Mesenteric fat pad (tissue), 1 donor: Measurements from ENCODE around the gene CPT2. TPM values are rescaled to one million over a fixed set of nuclear protein-coding genes. Genes with fewer than 3 reads are reported as not detected.

Experiments
- DNase-seq: peaks from one replicate; pipeline ENCODE4 v3.0.0-alpha.2; 2020; ENCODE audit warnings: low spot score
- long read RNA-seq: library from polyadenylated mRNA; unstranded; transcript quantifications from one replicate; pipeline ENCODE4 v2.0.0, GENCODE V29; 2020
- total RNA-seq: library from RNA; stranded (reverse); fragmentation: NEBNext Ultra II Directional; extraction: Animal tissue kit (Norgen Biotek cat#: 25700); gene quantifications from one replicate; pipeline ENCODE4 v1.2.1, GENCODE V29; 2021
- donor health status: DM: yes; HTN: yes; CAD: no.

CPT2 gene
- 17.5 TPM for total RNA-seq
- long read RNA-seq, transcript CPT2-201 (5 exons, 3,094 nt): major isoform, 51 of 63 reads
- long read RNA-seq, partial matches to known transcripts: 8 of 63 reads
- long read RNA-seq, other reads (novel, unspliced or antisense): 0 of 63 reads

DNA sequence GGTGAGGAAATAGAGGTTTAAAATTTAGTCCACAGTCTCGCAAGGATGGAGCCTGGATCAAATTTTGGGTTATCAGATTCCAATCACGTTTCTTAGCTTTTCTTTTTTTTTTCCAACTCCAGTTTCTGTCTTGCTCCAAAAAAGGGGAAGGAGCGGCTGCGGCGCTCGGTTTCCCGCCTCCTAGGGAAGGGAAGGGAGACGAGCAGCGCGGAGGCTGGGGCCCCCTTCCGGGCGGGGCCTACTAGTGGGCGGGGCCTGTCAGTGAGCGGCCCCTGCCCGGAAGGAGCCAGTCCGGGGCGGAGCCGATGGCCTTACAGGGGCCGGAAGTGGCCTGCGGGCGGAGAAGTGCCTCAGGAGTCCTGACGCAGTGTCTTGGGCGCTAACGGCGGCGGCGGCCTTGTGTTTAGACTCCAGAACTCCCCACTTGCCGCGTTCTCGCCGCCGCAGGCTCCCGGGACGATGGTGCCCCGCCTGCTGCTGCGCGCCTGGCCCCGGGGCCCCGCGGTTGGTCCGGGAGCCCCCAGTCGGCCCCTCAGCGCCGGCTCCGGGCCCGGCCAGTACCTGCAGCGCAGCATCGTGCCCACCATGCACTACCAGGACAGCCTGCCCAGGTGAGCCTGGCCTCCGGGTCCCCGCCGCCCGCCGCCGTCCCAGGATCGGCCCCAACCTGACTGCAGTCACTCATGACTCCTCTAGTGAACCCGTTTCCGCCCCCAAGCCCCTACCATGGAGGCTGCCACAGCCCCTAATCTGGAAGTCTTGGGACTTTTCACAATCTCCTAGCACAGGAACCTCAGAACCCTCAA lies at the start of gene CPT2:
CPT2 (plus strand) TSS at position 340 of the 806 bp plus-strand sequence; CDS start at position 460, 120 bp downstream.
- peak; percentile 97 for DNase-seq

DNA sequence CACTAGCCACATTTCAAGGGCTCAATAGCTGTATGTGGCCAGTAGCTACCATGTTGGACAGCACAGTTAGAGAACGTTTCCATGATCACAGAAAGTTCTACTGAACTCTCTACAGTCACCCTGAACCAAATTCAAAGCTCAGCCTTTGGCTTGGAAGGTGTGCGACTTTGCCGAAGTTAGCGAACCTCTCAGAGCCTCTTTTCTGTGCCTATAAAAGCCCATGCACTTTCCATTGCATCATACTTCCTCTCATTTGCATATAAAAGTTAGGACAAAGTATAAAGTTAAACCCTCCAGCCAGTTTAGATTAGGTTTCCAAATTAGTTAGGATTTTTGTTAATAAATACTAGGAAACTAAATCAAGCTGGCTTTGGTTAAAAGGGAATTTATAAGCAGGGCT lies 49.5 kb upstream of the CPT2 start:
- no peak for DNase-seq

DNA sequence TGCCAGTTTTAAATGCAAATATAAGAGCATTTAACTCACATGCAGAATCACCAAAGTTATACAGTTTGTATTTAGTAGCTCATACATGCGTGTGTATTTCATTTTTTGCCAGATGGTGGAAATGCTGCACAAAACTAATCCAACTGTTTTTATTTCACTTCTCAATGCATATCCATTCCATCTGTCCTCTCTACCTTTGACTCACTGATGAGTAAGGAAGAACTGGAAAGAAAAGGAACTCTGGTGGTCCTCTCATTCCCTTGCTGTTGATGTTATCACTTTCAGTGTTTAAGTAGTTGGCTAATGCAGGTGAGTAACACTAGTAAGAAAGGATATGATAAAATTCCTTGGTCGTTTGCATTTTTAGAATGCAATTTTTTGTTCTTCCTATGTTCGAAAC lies 48.5 kb upstream of the CPT2 start:
- no peak for DNase-seq

DNA sequence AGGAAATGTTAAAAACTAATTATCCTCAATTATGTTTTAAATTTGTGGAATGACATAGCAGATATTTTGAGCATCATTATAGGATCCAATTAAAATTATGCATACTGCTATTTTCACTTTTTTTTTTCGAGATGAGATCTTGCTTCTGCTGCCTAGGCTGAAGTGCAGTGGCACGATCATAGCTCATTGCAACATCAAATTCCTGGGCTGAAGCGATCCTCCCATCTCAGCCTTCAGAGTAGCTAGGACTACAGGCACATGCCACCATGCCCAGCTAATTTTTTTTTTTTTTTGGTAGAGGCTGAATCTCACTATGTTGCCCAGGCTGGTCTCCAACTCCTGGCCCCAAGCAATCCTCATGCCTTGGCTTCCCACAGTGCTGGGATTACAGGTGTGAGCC lies 42.9 kb upstream of the CPT2 start:
- no peak for DNase-seq

DNA sequence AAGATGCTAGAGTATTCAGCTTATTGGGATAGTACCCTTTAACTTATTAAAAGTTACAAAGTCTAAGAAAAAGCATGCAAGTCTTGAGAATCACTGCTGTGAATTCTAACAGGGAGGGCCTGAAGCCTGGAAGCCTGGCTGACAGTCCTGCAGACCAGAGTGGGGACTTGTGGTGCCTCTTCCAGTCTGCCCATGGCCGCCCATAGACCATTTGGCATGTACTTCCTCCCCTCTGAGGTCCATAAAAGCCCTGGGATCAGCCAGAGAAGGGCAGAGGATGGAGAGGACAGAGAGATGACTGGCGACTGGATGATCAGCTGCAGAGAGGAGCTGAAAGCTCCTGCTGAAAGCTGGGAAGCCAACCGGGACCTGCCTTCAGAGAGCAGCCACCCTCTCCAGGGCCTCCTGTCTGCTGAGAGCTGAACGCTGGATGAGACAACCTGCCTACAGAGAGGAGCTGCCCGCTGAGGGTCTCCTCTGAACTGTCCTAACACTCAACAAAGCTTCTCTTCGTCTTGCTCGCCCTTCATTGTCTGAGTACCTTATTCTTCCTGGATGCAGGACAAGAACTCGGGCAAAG lies 41.7 kb upstream of the CPT2 start:
- DNase-seq: no peak

DNA sequence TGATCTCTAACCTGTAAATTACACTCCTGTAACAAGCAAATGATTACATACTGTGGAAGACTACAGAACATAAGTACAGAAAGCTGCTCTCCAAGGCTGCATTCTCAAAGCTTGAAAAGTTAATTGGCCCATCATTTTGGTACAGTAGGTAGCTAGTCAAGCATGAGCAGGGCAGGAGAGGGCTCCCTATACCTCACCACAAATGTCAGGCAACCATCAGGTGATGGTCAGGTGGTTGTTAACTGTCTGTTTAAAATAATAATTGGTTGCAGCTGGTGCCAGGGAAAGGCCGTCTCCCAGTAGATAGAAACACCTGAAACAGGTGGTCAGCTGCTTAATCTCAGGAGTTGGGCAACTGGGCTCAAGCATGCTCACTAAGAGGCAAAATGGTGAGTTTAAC lies 41.1 kb upstream of the CPT2 start:
- DNase-seq: no peak

DNA sequence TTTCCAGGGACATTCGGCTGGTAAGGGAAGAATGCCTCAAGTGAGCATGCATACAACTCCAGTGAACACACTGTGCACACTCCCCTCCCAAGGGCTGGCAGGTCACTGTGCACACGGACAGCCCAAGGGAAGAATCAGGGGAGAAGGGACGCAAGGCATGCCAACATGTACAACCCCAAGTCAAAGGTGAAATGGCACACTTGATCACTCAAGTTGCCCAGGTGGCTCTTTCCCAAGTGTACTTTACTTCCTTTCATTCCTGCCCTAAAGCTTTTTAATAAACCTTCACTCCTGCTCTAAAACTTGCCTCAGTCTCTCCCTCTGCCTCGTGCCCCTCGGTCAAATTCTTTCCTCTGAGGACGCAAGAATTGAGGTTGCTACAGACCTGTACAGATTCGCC lies 40.7 kb upstream of the CPT2 start:
- no peak for DNase-seq

DNA sequence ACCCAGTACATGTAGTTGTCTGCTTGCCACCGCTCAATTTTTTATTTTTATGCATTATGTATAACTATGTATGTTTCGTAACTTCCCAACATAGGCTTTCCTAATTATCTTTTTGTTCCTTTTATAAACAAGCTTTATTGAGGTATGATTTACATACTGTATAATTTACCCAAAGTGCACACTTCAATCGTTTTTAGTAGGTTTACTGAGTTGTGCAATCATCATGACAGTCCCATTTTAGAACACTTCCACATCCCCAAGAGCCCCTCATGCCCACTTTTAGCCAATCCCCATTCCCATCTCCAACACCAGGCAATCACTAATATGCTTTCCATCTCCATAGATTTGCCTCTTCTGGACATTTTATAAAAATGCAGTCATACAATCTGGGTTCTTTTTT lies 39.8 kb upstream of the CPT2 start:
- DNase-seq: no peak

DNA sequence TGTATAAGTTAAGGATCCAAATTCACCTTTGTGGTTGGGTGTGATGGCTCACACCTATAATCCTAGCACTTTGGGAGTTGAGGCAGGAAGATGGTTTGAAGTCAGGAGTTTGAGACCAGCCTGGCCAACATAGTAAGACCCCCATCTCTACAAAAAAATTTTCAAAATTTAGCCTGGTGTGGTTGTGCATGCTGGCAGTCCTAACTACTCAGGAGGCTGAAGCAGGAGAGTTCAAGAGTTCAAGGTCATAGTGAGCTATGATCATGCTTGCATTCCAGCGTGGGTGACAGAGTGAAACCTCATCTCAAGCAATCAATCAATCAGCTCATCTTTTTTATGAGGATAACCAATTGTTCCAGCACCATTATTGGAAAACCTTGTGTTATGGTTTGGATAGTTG lies 37.7 kb upstream of the CPT2 start:
- DNase-seq: no peak

DNA sequence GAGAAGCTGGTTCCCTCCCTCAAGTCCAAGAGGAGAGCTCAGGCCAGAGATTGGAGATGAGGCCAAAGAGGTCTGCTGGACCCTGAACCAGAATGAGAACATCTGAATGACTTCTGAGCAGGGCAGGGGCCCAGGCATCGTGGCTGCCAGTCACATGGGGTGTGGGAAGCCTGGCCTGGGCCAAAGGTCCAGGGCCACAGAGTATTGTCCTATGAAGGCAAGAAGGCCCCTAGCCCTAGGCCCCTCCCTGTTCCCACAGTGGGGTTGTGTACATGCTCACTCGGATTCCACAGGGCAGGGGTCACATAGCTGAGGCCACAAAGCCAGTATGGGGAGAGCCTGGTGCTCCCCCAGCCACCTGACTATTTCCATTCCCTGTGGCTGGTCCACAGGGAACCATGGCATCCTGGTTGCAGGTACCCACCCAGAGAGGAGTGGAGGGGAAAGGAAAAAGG lies 35.7 kb upstream of the CPT2 start:
- no peak for DNase-seq

DNA sequence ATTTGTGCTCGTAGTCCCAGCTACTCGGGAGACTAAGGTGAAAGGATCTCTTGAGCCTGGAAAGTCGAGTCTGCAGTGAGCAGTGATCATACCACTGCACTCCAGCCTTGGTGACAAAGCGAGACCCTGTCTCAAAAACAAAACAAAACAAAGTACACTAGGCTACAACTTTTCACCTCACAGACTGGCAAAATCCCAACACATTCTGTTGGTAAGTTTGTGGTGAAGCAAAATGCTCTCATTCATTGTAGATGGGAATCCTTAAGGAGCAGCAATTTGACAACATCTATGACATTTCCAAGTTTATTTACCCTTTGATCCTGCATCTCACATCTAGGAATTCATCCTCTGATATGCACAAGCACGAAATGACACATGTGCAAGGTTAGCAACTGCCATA lies 34.0 kb upstream of the CPT2 start:
- DNase-seq: no peak

DNA sequence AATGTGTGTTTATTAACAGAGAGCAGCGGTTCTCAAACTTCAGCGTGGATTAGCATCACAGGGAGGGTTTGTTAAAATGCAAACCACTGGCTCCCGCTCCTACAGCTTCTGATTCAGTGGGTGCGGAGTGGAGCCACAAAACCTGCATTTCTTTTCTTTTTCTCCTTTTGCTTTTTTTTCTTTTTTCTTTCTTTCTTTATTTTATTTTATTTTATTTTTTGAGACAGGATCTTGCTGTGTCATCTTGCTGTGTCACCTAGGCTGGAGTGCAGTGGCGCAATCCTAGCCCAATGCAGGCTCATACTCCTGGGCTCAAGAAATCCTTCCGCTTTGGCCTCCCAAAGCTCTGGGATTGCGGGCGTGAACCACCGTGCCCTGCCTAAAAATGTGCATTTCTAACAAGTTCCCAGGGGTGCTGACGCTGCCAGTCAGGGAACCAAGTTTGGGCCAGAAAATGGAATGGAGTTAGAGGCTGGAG lies 33.3 kb upstream of the CPT2 start:
- no peak for DNase-seq

DNA sequence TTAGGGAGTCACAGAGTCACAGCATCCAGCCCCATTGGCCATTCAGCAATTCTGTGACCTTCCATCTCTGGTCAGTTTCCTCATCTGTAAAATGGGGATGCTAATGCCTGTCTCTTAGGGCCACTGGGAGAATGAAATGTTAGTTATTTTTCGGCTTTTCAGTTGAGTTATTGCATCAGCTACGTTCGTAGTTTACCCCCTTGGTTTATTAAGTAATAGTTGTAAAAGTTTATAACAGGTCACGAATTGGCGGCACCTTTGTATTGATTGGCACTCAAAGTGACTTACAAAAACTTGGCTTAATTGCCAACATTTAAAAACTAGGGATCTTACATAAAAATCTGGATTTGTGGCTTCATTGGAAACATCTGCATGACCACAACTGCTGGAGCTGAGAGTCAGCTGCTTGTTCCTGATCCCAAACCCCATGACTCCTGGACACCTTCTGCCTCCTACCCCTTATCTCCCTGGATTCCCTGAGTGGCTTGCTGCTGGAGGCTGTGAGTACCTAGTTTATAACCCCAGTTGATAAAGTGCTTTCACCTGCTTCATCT lies 31.1 kb upstream of the CPT2 start:
- no peak for DNase-seq

DNA sequence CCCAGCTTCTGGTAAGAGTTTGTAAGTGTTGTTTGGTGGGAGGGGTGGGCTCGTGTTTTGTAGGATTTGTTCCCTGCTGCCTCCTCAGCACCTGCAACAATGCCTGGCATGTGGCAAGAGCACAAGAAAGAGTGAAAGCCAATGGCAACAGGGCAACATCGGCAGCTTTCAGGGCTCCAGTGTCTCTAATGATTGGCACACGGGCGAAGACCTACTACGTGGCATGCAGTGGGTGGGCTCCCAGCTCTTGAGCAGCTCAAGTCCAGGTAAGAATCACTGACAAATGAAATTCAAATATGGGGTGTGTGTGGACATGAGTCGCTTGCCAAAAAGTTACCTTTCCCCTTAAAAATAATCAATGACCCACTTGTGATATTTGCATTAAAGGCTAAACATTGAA lies 30.3 kb upstream of the CPT2 start:
- no peak for DNase-seq

DNA sequence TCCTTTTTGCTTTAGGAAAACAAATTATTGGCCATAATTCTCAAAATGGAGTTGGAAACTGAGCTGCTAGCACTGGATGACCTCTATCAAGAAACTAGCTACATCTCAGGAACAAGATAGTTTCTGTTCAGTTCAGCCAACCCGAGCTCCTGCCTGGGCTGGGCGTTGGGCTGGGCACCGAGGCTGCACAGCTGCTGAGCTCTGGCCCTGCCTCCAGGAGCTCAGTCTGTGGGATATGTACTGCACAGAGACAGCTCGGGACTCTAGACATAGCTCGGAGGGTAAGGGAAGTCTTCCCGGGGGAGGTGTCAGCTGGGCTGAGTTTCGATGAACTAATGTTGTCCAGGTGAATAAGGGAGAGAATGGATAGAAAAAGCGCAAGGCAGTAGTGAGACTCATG lies 29.7 kb upstream of the CPT2 start:
- no peak for DNase-seq

DNA sequence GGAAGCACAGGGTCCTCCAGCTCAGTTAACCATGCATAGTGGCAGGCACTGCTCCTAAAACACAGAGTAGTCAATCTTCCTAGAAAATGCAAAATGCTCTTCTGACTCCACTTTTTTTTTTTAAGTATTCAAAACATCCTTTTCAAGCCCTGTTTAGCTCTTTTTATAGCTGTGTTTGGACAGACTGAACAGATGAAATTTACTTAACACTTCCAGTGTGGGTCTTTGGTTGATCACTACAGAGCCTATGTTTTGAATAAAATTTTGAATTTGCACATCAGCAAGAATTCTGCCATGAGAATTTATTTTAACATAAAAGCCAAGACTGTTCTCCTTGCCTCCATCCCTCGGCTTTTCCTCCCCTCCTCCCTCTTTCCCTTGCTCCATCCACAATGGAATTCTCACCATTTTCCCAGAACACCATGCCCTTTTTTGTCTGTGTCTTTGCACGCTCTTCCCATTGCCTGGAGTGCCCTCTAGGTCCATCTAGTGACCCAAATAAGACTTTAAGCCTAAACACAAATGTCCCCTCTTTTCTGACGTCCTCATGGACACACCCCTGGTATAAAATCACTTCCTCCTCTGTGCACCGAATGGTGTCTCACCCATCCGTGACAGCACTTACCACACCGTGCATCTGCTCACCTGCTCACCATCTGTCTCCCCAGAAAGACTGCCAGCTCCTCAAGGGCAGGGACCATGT lies 24.0 kb upstream of the CPT2 start:
- DNase-seq: no peak

DNA sequence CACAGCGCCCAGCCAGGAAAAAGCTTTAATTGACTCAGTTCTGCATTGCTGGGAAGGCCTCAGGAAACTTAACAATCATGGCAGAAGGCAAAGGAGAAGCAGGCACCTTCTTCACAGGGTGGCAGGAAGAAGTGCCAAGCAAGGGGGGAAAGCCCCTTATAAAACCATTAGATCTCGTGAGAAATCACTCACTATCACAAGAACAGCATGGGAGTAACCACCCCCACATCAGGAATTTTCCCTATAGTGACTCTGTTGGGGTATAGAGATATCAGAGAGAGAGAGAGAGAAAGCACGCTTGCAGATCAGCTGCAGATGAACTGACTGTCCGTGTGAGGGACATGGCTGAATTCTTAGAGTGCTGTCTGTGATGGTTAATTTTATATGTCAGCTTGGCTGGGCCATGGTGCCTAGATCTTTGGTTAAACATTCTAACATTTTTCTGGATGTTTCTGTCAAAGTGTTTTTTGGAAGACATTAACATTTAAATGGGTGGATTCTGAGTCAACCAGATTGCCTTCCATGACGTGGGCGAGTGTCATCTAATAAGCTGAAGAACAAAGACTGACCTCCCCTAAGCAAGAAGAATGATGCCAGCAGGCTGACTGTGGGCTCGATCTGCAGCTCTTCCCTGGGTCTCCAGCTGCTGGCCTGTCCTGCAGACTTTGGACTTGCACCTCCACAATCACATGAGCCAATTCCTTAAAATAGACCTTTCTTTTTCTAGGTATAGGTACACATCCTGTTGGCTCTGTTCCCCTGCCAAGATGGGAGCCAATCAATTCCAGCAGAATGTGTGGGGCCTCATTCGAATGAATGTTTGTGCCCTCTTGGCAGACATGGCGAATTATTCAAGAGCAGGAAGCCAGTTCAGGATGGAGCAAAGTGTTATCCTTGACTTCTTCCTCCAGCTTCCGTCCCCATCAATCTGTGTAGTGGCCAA lies 21.4 kb upstream of the CPT2 start:
- no peak for DNase-seq

DNA sequence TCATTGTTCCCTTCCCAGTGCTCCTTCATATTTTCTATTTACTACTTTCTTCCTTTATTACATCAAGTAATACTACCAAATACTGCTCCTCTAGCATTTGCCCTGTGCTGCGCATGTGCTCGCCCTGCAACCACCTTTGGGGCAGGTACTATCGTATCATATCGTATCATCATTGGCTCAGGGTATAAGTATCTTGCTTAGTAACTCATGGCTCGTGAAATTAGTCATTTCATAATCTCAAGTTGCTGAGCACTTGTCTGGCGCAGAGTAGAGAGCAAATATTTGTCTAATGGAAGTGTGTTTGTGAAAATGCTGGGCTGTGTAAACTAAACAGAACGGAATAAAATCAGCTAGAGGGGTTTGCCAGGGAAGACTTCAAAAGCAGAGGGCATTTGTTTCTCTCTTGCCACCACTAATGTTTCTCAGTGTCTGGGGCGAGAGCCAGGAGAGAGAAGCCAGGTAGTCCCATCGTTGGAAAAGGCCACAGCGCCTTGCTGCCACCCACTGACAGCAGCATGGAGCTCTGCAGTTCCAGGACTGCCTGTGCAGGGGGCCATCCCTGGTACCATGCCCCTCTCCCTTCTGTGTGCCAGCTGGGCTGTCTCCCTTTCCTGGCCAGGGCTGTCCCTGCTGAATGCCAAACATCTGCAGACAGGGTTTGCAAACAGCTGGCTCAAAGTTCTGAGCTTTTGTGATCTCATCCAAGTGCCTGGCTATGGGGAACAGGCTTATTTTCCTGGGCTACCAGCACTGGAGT lies 20.0 kb upstream of the CPT2 start:
- no peak for DNase-seq

DNA sequence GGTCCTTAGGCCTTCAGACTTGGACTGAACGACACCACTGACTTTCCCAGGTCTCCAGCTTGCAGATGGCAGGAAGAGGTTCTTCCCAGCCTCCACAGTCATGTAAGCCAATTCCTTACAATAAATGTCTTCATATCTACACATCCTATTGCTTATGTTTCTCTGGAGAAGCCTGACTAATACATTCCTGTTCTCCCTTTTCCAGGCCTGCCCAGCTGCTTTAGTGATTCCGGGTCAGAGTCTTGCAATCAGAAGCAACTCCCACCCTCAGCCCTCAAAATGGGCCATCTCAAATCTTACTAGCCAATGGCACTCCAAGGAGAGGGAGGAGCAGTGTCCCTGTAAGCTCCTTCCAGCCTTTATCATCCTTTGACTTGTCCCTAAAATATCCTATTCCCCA lies 16.4 kb upstream of the CPT2 start:
- DNase-seq: no peak

DNA sequence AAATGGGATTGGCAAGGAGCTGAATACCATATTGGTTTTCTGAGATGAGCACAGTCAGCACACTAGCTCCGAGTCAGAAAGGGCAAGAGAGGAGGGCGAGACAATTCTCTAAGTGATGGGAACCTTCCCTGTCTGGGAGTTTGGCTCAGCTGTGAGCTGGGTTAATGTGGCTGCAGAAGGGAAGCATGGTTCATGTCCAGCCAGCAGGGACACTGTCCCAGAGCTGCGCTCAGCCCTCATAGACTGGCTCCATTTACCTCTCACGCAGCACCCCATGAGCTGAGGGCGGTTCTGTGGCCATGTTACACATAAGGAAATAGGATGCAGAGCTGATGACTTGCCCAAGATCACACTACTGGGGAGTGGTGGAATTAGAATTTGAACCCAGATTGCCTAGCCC lies 15.7 kb upstream of the CPT2 start:
- DNase-seq: no peak
